Rectal smooth muscle tissue (tissue), 1 donor: Measurements from ENCODE around the gene PPHLN1.

Source experiments
- H3K27ac ChIP-seq: one replicate; pipeline ENCODE4 v1.7.0; 2013; ENCODE audit warnings: low read depth, low read length, inconsistent platforms
- H3K27me3 ChIP-seq: one replicate; pipeline ENCODE4 v1.7.0; 2013; ENCODE audit warnings: low read length; ENCODE audit not compliant: control insufficient read depth, insufficient read depth
- H3K36me3 ChIP-seq: one replicate; pipeline ENCODE4 v1.7.0; 2013; ENCODE audit warnings: low read length; ENCODE audit not compliant: control insufficient read depth, insufficient read depth
- H3K4me1 ChIP-seq: one replicate; pipeline ENCODE4 v1.7.0; 2013; ENCODE audit warnings: low read length; ENCODE audit not compliant: control insufficient read depth, insufficient read depth
- H3K4me3 ChIP-seq: one replicate; pipeline ENCODE4 v1.7.0; 2013; ENCODE audit warnings: low read length
- H3K9ac ChIP-seq: one replicate; pipeline ENCODE4 v1.7.0; 2013; ENCODE audit warnings: low read length

Gene PPHLN1

DNA sequence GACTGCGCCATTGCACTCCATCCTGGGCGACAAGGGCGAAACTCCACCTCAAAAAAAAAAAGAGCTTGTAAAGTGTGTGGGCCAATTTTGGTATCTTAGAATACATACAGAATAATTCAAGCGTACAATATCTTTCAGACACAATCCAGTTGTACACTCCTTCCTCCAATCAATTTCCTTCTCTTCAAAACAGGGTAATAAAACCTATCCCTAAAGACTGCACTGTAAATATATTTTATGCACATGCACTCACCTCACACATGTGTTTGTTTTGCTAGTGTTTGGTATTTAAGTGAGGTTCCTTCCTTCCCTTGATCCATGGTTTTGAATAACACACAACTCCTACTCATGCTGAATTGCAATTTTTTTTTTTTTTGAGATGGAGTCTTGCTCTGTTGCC lies 137.7 kb downstream of the PPHLN1 start:
- no peak overlapping the region for H3K27ac ChIP-seq
- H3K4me1 ChIP-seq = peaks cover 2% of the 10 kb centered on the region
- H3K9ac ChIP-seq = no peak overlapping the region
- H3K4me3 ChIP-seq = no peak overlapping the region
- H3K36me3 ChIP-seq = peaks cover 13% of the 10 kb centered on the region
- no peaks in the 10 kb centered on the region for H3K27me3 ChIP-seq

DNA sequence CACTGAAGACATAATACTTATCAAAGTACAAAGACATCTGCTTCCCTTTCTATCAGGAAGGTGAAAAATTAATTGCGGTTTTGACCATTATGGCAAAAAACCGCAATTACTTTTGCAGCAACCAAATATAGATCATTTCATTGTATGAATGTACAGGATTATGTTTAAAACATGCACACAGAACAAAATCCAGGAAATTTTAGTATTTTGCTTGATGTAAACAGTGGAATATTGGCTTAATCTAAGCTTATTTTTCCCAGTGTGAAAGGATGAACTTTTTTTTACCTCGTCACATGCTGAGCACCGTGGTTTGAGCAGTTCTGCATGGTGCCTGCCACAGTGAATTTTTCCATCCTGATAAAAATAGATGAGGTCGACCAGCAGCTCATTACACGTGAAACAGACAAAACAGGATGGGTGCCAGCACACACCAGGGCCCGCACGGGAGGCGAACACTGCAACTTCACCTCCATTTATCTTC lies 142.4 kb downstream of the PPHLN1 start:
- H3K9ac ChIP-seq = no peak overlapping the region
- H3K4me3 ChIP-seq = no peak overlapping the region
- no peaks in the 10 kb centered on the region for H3K27me3 ChIP-seq
- no peak overlapping the region for H3K27ac ChIP-seq
- H3K36me3 ChIP-seq = peaks cover 13% of the 10 kb centered on the region
- H3K4me1 ChIP-seq = peaks cover 2% of the 10 kb centered on the region

DNA sequence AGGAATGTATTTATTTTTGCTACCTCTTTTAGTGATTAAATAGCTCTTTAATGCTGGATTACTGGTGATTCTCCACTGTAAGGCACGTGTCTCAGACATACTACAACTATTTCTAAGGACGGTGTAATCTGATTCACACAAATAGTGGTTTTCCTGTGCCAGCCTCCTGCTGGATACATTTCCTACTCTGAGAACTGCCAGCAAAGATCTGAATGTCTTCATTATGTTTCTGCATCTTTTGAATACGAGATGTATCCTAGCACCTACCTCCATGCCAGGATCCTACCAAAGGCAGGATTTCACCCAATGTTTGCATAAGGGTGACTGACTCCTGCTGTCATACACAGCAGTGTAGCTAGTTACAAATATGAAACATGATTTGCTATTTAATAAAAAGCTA lies 143.0 kb downstream of the PPHLN1 start:
- H3K27me3 ChIP-seq = no peaks in the 10 kb centered on the region
- H3K9ac ChIP-seq = no peak overlapping the region
- H3K36me3 ChIP-seq = peaks cover 13% of the 10 kb centered on the region
- H3K27ac ChIP-seq = no peak overlapping the region
- H3K4me1 ChIP-seq = peaks cover 2% of the 10 kb centered on the region
- no peak overlapping the region for H3K4me3 ChIP-seq

DNA sequence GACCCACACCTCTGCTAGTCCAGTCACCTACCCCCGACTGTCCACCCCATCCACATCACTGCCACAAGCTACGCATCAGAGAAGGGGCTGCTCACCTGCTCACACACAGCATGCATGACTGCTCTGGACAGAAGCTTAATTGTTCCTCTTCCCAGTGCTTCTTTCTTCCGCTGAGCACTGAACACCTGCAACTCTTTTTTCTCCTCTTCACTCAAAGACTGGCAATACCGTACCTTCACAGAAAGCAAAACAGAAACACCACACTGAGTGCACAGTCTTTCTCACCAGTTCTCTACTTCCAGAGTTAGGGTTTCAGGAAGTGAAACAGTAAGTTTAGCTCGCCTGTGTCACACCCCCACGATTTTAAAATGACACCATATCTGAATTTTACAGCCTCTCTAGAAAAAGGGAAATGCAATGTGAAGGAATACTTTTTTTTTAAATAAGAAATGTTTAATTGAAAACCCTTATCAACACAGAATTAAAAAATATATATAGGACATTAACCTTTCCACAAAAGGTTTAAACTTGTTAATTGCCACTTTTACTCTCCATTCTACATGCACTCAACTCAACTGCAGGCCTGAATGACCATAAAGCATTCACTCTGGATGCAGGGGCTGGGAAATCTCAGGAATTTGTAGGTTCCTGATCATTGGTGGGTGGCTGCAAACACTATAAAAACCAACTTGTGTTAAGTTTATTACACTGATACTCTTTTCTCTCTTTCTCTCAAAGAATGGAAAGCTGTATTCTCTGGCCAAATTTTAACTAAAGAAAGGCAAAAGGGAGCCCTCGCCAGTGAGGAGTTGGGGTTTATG lies 143.6 kb downstream of the PPHLN1 start:
- H3K36me3 ChIP-seq = peaks cover 10% of the 10 kb centered on the region
- H3K27ac ChIP-seq = no peak overlapping the region
- H3K4me3 ChIP-seq = no peak overlapping the region
- no peak overlapping the region for H3K9ac ChIP-seq
- H3K27me3 ChIP-seq = no peaks in the 10 kb centered on the region
- peaks cover 4% of the 10 kb centered on the region for H3K4me1 ChIP-seq

DNA sequence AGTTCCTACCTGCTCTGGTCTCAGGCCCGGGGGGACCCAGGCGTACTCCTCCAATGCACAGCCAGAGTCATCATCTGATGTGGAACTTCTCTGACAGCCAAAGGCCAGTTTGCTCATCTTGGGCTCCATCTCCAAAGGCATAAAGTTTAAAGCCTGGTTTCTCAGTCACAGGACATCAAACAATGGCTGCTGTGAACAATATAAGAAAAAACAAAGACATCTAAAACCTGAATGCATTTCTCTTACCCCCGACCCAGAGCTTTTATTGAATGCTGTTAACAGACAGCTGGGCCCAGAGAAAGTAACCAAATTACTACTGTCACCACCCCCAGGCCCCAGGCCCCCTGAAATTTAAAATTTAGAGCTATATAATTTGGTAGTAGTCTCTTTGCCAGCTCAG lies 146.4 kb downstream of the PPHLN1 start:
- H3K4me1 ChIP-seq = peaks cover 4% of the 10 kb centered on the region

DNA sequence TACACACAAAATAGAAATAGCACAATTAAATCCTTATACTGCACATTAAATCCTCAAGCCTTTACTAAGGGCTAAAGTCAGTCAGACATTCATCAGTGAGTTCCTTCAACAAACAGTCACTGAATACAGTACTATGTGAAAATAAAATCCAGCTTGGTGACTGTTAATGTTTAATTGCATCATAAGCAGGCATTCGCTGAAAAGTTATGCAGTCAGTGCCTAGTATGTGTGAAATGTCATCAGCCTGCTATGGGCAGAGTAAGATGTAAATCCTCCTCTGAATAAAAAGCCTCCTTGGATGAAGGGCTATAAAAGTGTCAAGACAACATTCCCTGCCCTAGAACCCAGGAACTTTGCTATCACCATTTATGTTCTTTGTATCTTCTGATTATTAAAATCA lies 147.2 kb downstream of the PPHLN1 start:
- H3K9ac ChIP-seq = no peak overlapping the region
- H3K27ac ChIP-seq = no peak overlapping the region
- H3K36me3 ChIP-seq = no peaks in the 10 kb centered on the region

More for the DNA sequence above, 146.4 kb downstream of the PPHLN1 start:
- Histone ChIP-seq H3K27ac (no peak overlapping the region), H3K27me3 (no peaks in the 10 kb centered on the region), H3K9ac (no peak overlapping the region), H3K4me3 (no peak overlapping the region), H3K36me3 (no peaks in the 10 kb centered on the region)

DNA sequence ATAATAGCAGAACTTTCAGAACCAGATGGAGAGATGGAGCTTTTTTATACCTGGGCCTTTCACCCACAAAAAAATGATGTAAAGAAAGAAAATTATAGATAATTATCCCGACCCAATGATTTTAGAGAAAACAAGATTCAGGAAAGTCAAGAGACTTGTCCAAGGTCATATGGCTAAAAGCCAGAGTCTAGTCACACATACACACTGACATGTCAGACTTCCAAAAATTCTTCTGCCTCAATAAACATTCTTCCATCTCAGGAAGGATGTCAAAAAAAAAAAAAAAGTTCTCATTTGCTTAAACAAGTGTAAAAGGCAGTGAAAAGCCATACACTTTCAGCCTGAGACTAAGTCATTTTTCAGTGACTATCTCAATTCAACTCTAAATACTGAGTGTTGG lies 147.6 kb downstream of the PPHLN1 start:
- Histone ChIP-seq H3K36me3 (no peaks in the 10 kb centered on the region), H3K27ac (no peak overlapping the region), H3K27me3 (no peaks in the 10 kb centered on the region), H3K4me1 (peaks cover 2% of the 10 kb centered on the region), H3K4me3 (no peak overlapping the region), H3K9ac (no peak overlapping the region)

More for the DNA sequence above, 147.2 kb downstream of the PPHLN1 start:
- Histone ChIP-seq H3K4me3 (no peak overlapping the region), H3K27me3 (no peaks in the 10 kb centered on the region), H3K4me1 (peaks cover 4% of the 10 kb centered on the region)

DNA sequence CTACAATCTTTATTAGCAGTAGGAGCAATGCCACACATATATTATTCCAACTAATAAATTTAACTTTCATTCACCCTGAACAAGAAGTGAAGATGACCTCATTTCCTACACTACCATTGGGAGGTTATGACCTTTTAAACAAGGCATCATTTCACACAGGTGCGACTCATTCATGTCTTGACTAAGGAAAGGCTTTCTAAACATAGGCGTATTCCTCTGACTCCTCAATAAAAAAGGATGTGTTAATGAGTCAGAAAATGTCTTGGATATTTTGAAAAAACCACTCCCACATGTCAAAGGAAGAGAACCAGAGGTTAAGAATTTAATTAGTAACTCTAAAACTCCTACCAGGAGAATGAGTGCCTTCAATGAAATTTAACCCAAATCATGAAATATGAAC lies 148.4 kb downstream of the PPHLN1 start:
- peaks cover 2% of the 10 kb centered on the region for H3K4me1 ChIP-seq
- no peak overlapping the region for H3K4me3 ChIP-seq
- no peaks in the 10 kb centered on the region for H3K36me3 ChIP-seq
- H3K9ac ChIP-seq = no peak overlapping the region
- no peaks in the 10 kb centered on the region for H3K27me3 ChIP-seq
- H3K27ac ChIP-seq = no peak overlapping the region

DNA sequence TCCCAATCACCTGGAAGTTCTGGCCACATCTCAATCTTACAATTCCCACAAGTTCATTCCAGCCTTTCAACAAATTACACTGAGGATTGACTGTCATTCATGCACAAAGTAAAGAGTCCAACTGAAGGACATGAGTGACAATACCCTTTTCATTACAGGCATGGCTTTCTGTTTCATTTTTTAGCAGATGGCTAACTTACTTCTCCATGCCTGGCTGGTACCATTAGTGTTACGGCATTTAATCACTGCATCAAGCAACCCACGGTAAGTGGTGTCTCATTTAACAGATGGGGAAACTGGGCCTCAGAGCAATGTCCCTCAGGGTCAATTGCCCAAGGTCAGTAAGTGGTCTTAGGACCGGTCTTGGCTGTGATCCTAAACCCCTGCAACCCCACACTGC lies 149.1 kb downstream of the PPHLN1 start:
- H3K36me3 ChIP-seq = no peaks in the 10 kb centered on the region
- H3K4me3 ChIP-seq = no peak overlapping the region
- H3K27ac ChIP-seq = no peak overlapping the region
- H3K4me1 ChIP-seq = peaks cover 2% of the 10 kb centered on the region
- H3K9ac ChIP-seq = no peak overlapping the region
- no peaks in the 10 kb centered on the region for H3K27me3 ChIP-seq

DNA sequence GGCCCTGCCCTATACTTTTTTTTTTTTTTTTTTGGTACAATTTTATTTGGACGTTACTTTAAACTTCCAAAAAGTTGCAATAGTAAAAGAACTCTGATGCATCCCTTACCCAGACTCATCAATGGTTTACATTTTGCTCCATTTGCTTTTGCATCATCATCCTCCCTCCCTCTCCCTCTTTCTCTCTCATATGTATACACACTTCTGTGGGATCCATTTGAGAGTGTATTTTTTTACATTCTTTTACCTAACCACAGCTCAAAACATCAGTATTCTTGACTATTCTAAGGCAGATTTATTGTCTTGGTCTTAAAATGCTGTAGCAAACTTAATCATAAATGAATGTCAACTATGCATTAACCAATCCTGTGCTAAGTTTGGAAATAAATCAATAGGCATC lies 152.0 kb downstream of the PPHLN1 start:
- Histone ChIP-seq H3K4me3 (no peak overlapping the region), H3K36me3 (no peaks in the 10 kb centered on the region), H3K4me1 (peaks cover 5% of the 10 kb centered on the region), H3K27me3 (no peaks in the 10 kb centered on the region), H3K27ac (no peak overlapping the region), H3K9ac (no peak overlapping the region)

DNA sequence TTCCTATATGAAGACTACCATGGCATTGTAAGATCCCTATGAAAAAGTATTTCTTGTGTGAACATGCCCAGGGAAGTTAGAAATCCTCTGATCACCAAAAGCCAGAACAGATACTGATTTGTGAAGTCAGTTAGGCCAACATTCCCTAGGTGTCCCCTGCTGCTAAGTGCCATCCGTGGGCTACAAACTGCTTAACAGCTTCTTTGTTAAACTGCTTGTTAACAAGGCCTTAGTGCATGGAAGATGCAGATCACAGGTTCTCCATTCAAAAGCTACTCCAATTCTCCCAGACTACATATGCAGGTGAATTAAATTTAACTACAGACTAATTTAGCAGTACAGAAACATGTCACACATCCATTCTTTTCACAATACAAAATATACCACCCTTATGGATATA lies 155.4 kb downstream of the PPHLN1 start:
- H3K27ac ChIP-seq = no peak overlapping the region
- no peak overlapping the region for H3K4me3 ChIP-seq
- no peak overlapping the region for H3K9ac ChIP-seq

DNA sequence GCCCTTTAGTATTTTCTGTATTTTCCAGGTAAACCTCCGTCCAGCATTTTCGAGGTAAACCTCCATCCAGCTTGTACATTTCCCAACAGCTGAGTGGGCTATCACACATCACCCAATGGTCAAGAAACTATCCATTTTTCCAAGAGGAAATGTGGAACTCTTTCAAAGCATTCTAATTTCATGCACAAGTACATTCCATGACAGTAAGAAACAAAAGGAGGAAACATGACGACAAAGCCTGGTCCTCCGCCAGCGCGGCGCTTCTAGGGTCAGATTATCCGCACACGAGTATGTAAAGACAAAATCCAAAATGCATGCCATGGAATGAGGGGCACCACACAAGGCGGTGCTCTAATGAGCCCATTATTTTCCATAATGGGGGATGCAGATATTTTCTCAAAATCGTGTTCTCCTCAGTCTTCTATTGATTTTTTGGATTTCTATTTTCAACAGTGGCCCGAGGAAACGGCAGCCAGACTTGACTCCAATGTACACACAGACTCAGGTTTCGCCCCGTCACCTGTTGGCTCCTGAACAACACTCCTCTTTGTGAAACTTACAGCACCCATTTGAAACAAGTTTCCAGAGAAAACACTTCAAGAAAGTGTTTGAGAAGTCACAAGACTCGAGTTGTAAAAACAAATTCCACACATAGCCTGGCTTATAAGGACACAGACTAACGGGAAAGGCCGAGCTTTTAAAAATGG lies 156.2 kb downstream of the PPHLN1 start:
- no peaks in the 10 kb centered on the region for H3K27me3 ChIP-seq
- no peaks in the 10 kb centered on the region for H3K36me3 ChIP-seq
- H3K27ac ChIP-seq = peak overlapping the region; percentile 69
- H3K9ac ChIP-seq = no peak overlapping the region
- H3K4me3 ChIP-seq = peak overlapping the region; percentile 81
- peaks cover 2% of the 10 kb centered on the region for H3K4me1 ChIP-seq

More for the DNA sequence above, 155.4 kb downstream of the PPHLN1 start:
- no peaks in the 10 kb centered on the region for H3K27me3 ChIP-seq
- H3K36me3 ChIP-seq = no peaks in the 10 kb centered on the region
- peaks cover 2% of the 10 kb centered on the region for H3K4me1 ChIP-seq
